AG04450 (cell line): ENCODE results near the gene ATG16L1. TPM values are rescaled to one million over a fixed set of nuclear protein-coding genes. Genes with fewer than 3 reads are reported as not detected.

ENCODE experiments used
- CTCF ChIA-PET: fragments of 300-600, 350-600 bp; formaldehyde crosslinking; extraction: SDS; loops from one replicate; lab custom pipeline; 2022; ENCODE audit warnings: antibody characterized with exemption, inconsistent platforms; lab: Charles Lee
- POLR2A ChIA-PET: fragments of 350-600 bp; formaldehyde crosslinking; extraction: SDS; loops from one replicate; lab custom pipeline; 2021; ENCODE audit warnings: antibody characterized with exemption, inconsistent platforms; lab: Yijun Ruan, JAX
- DNase-seq: peaks from one replicate; pipeline ENCODE4 v3.0.0-alpha.2; 2011; ENCODE audit warnings: low read depth, low spot score
- H3K27ac ChIP-seq: one replicate; pipeline ENCODE4 v1.5.1; 2012; ENCODE audit warnings: low read depth, low read length, control low read depth
- H3K27me3 ChIP-seq: one replicate; pipeline ENCODE4 v1.6.0; 2012; ENCODE audit warnings: low read length; ENCODE audit not compliant: control insufficient read depth, insufficient read depth
- H3K4me3 ChIP-seq: 2 replicates; pipeline ENCODE4 v1.5.1; 2011; ENCODE audit warnings: mild to moderate bottlenecking, low read depth, low read length, control low read depth
- H3K9me3 ChIP-seq: 2 replicates; pipeline ENCODE4 v1.5.1; 2012; ENCODE audit warnings: low read length; ENCODE audit not compliant: control insufficient read depth, insufficient read depth
- CTCF ChIP-seq: IDR thresholded peaks from 2 replicates; pipeline ENCODE4 v1.5.1; 2011; ENCODE audit warnings: low read depth, low read length, control low read depth, inconsistent platforms
- polyA minus RNA-seq: library from RNA; depleted of rRNA, polyadenylated mRNA; stranded (reverse); fragments of >200 nt; gene quantifications from 2 replicates; pipeline ENCODE4 v1.2.3, GENCODE V29; 2011; rRNA and poly(A)+ RNA removed
- polyA plus RNA-seq: library from polyadenylated mRNA; depleted of rRNA; stranded (reverse); fragments of >200 nt; gene quantifications from 2 replicates; pipeline ENCODE4 v1.2.3, GENCODE V29; 2011; rRNA removed

ATG16L1 gene
- polyA plus RNA-seq = 28.3 and 32.8 TPM in 2 replicates
- polyA minus RNA-seq = 20.8 and 25.2 TPM in 2 replicates

GRCh38 chr2:233251306-233252116 is at the start of gene ATG16L1:
ATG16L1 (plus strand) TSS chr2:233251673; CDS start chr2:233251828, 155 bp downstream.
- TF ChIP-seq CTCF = peak; percentile 97
- H3K27ac ChIP-seq = peak within 1 kb of the TSS; percentile 63
- H3K9me3 ChIP-seq = peaks cover 2% of the 10 kb centered on the region; the same call in 1 of the 2 replicates
- POLR2A ChIA-PET = interaction anchor here (0.7 kb wide), 1 partner anchor 27 kb away, joined by 3 read pairs; no protein-coding TSS in a partner anchor
- CTCF ChIA-PET = interaction anchor here (0.6 to 5.2 kb wide), 36 partner anchors 9 to 648 kb away, joined by 3 to 68 read pairs (median 4); partner anchors contain the start of gene SNORC
- no peaks in the 10 kb centered on the region for H3K27me3 ChIP-seq
- peak within 1 kb of the TSS; percentile 97 for H3K4me3 ChIP-seq
- peak; percentile 93 for DNase-seq

- Histone ChIP-seq H3K4me3 (no peak overlapping the region), H3K27me3 (peaks cover 26% of the 10 kb centered on the region), H3K27ac (no peak overlapping the region), H3K9me3 (peaks cover 24% of the 10 kb centered on the region)
- ChIA-PET POLR2A (no interaction called here), CTCF (no interaction called here)
- no peak for TF ChIP-seq CTCF
- DNase-seq = no peak
These were observed 48.9 kb upstream of the ATG16L1 start for GRCh38 chr2:233202531-233202944.

- CTCF ChIA-PET = no interaction called here
- POLR2A ChIA-PET = no interaction called here
- no peak for DNase-seq
These were observed 48.4 kb upstream of the ATG16L1 start for GRCh38 chr2:233203060-233203459.

GRCh38 chr2:233204286-233204936 is 47.1 kb upstream of the ATG16L1 start:
- no peak for DNase-seq
- H3K27ac ChIP-seq = no peak overlapping the region
- H3K27me3 ChIP-seq = peaks cover 38% of the 10 kb centered on the region
- CTCF ChIA-PET = no interaction called here
- TF ChIP-seq CTCF = no peak
- POLR2A ChIA-PET = no interaction called here
- peaks cover 24% of the 10 kb centered on the region for H3K9me3 ChIP-seq
- no peak overlapping the region for H3K4me3 ChIP-seq

More at GRCh38 chr2:233203060-233203459, 48.4 kb upstream of the ATG16L1 start:
- no peak overlapping the region for H3K4me3 ChIP-seq
- peaks cover 24% of the 10 kb centered on the region for H3K9me3 ChIP-seq
- H3K27me3 ChIP-seq = peaks cover 29% of the 10 kb centered on the region
- no peak for TF ChIP-seq CTCF
- no peak overlapping the region for H3K27ac ChIP-seq
